Hepatocyte (in vitro differentiated cells): Measurements from ENCODE around the gene SELENOV.

Experiments
- CTCF ChIP-seq: fragments of 200-600 bp; sonication (generic); IDR thresholded peaks from 2 replicates; pipeline ENCODE4 v1.5.1; 2016; ENCODE audit warnings: antibody characterized with exemption, mild to moderate bottlenecking; ENCODE audit not compliant: poor library complexity
- EZH2phosphoT487 ChIP-seq: fragments of 200-600 bp; sonication (generic); IDR thresholded peaks from one replicate; pipeline ENCODE4 v1.6.1; 2018; ENCODE audit warnings: antibody characterized with exemption, mild to moderate bottlenecking, low read depth, moderate library complexity; ENCODE audit not compliant: unreplicated experiment, severe bottlenecking

GRCh38 chr19:39499932-39500331 is 15.0 kb upstream of the SELENOV start:
- TF ChIP-seq CTCF (no peak), EZH2phosphoT487 (no peak)
